ENCODE results near the gene HDAC4.

DNA sequence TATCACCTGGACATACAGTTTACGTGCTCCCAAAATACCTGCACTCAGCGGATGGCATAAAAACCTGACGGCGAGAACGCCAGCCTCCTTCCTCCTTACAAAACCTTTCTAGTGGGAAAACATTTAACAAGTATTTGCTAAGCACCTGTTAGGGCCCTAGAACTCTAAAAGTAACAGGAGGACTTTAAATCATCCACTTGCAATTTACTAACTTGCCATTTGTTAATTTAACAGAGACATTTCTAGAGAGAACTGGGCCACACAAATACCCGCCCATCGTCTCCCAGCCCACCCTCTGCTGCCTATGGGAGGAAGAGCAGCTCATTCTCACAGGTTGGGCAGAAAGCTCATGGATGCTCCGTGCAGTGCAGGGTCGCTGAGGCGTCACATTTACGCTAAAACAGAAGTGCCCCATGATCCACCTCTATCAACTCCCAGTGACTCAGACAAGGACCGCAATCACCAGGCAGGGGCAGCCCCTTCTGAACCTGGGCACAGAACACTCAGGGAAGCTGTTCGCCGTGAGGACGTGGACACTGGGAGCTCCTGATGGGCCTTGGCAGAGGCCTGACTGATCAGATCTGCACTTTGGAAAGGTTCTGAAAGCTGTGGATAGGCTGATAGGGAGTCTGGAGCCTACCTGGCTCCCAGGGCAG lies 106.9 kb downstream of the HDAC4 start:
- TF ChIP-seq CTCF (IDR thresholded peaks at IDR 0.05) (no peak), POLR2A (IDR thresholded peaks at IDR 0.05) (no peak), EP300 (IDR thresholded peaks at IDR 0.05) (no peak)
